GM21447 (cell line): ENCODE results near the gene NAGPA.
"Not testable (repeated sequence)": the region's sequence is repeated elsewhere in the genome, so short reads cannot be mapped to it uniquely, and the experiment has no call there.

Experiments
- ATAC-seq: cut with Tn5 transposase; IDR thresholded peaks from one replicate; pipeline ENCODE4 v1.9.1; 2021; ENCODE audit not compliant: unreplicated experiment

The NAGPA gene, protein sequence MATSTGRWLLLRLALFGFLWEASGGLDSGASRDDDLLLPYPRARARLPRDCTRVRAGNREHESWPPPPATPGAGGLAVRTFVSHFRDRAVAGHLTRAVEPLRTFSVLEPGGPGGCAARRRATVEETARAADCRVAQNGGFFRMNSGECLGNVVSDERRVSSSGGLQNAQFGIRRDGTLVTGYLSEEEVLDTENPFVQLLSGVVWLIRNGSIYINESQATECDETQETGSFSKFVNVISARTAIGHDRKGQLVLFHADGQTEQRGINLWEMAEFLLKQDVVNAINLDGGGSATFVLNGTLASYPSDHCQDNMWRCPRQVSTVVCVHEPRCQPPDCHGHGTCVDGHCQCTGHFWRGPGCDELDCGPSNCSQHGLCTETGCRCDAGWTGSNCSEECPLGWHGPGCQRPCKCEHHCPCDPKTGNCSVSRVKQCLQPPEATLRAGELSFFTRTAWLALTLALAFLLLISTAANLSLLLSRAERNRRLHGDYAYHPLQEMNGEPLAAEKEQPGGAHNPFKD

DNA sequence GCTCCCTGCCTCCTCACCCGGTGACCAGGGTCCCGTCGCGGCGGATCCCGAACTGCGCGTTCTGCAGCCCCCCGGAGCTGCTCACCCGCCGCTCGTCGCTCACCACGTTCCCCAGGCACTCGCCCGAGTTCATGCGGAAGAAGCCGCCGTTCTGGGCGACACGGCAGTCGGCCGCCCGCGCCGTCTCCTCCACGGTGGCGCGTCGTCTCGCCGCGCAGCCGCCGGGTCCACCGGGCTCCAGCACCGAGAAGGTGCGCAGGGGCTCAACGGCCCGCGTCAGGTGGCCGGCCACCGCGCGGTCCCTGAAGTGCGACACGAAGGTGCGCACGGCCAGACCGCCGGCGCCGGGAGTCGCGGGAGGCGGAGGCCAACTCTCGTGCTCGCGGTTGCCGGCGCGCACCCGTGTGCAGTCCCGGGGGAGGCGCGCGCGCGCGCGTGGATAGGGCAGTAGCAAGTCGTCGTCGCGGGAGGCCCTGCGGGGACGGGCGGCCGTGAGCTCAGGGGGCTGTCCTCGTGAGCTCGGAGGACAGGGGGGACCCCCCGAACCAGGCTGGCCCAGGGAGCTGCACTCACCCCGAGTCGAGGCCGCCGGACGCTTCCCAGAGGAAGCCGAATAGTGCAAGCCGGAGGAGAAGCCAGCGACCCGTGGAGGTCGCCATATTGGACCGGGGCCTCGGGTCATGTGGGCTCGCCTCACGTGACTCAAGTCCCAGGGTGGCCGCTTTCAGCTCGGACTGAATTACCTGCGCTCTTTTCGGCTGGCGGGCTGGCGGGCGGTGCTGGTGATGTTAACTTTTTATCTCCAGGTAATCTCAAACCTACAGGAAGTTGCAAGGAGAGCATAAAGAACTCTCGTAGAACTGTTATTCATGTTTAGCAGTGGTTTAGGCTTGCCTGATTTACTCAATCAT lies at the start of gene NAGPA:
Gene NAGPA, minus strand, starts transcription at position 680 of the 911 bp plus-strand sequence. Its CDS starts 21 bp downstream, at position 659.
- ATAC-seq: peak; percentile 88

DNA sequence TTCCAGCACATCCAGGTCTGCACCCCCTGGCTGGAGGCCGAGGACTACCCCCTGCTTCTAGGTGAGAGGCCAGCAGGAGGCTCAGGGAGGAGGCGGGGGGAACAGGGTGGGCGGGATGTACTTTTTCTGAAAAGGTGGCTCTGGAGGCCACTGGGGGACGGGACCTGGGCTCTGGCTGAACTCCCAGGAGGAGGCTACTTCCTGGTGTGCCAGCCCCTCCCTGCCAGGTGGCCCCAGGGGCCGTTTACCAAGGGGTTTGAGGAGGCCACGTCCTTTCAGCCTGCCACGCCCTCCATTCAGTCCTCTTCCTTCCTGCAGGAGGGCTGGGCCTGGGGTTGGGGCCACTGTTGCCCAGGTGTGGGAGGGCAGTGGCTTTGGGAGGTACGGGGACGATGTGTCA lies 47.3 kb upstream of the NAGPA start:
- not testable (repeated sequence) for ATAC-seq

DNA sequence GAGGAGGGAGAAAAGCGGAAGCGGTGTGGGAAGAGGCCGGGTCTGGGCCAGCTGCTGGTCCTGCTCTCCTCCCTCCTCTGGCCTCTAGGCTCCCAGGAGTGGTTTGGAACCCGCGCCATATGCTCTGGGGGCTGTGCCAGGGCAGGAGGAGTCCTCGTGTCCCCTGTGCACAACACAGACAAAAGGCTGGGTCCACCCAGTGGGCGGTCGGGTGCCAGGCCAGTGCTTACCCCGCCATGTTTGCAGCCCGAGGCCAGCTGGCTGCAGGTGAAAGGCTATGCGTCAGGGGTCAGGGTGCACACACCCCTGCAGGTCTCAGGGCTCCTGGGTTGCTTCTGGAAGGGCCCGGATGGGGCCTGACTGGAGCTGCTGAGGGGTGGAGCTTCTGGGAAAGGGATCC lies 46.7 kb upstream of the NAGPA start:
- ATAC-seq: not testable (repeated sequence)

DNA sequence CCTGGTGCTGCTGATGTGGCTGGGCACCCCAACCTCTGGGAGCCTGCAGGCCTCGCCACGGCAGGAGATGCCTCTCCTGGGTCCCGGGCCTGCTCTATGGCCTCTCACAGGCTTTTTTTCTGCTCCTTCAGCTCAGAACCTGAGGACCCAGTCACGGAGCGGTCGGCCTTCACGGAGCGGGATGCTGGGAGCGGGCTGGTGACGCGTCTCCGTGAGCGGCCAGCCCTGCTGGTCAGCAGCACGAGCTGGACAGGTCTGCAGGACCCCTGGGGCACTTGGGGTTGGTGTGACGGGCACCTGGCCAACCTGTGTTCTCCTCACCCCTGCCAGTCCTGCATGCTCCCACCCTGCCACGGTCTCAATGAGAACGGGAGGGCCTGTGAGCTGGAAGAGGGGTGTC lies 44.9 kb upstream of the NAGPA start:
- no peak for ATAC-seq

DNA sequence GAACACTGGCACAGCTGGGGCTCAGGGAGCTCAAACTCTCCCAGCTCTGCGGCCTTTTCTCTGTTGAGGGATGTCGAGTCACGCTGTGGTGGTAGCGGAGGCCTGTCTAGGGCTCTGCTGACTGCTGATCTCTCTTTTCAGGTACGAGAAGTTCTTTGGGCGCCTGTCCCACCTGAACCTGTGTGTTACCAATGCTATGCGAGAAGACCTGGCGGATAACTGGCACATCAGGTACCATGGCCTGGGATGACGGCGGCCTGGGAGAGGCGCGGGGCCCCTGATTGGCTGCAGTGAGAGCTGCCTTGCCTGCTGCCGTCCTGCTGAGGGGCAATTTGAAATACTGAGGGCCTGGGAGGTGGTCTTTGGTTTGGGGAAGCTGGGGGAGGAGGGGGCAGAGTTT lies 43.6 kb upstream of the NAGPA start:
- ATAC-seq: no peak

DNA sequence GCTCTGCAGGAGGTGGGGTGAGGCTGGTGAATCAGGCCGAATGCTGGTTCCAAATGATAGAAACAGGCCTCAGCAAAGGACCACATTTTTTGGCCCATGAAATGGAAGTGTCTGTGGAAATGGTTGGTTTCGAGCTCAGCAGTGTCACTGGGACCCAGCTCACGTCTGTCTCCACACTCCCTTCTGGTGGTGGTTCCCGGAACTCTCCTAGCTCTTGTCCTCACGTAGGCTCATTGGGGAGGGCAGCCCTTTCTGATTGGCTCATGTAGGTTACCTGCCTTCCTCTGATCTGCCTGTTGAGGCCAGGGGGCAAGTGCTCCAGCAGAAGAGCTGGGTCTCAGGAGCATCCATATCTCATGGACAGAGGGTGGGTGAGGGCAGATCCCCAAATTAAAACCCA lies 41.9 kb upstream of the NAGPA start:
- no peak for ATAC-seq

DNA sequence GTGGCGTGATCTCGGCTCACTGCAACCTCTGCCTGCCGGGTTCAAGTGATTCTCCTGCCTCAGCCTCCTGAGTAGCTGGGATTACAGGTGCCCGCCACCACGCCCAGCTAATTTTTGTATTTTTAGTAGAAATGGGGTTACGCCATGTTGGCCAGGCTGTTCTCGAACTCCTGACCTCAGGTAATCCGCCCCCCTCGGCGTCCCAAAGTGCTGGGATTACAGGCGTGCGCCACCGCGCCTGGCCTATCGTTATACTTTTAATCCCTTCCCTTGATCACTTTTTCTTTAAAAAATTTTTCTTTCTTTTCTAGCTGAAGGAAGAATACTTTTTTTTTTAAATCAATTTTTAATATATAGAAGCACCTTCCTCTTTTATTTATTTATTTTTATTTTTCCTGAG lies 40.0 kb upstream of the NAGPA start:
- ATAC-seq: not testable (repeated sequence)

DNA sequence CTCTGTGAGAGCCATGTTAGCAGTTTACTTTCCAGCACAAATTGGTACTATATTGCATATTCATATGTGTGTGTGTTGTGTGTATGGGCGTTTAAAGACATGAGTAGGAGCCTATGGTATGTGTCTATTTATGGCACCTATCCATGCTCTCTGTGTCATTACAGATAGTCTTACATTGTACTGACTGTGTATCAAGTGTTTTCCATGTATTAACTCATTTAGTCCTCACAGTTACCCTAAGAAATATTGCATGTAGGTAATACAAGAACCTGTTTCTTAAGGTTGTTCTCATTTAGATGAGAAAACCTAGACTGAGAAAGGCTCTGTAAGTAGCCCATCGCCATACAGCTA lies 39.5 kb upstream of the NAGPA start:
- no peak for ATAC-seq

DNA sequence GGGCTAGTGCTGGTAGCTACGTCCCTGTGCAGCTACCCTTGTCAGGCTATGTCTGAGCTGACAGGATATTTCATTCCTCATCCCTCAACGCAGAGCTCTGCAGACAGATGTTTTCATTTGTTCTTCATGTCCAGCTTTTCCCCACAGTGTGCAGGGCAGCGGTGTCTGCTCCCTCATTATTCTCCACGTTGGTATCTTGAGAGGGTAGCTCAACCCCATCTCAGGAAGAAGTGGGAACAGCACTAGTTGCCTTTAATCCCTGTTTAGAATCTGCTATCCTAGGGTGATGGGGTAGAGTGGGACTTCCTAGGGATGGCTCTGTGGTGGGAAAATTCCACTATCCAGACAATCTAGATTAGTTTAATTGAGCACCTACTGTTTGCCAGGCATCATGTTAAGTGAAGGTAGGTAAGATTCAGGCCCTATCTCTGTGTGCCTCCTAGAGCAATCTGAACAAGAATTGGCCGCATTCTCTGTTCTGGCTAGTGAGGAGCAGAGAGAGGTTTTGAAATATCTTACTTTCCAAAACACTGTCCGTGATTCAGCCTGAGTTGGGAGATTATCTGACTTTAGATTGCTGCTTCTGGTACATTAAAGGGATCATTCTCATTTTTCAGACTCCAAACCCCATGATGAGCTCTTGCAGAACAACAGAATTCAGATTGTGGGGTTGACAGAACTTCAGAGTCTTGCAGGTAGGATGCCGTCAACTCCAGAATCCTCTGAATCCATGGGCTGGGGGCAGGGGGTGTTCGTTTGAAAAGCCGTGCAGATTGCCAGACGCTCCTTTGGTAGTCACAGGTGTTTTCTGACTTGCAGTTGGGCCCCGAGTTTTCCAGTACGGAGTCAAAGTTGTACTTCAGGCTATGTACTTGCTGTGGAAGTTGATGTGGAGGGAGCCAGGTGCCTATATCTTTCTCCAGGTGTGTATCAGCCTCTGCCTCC lies 38.9 kb upstream of the NAGPA start:
- no peak for ATAC-seq

DNA sequence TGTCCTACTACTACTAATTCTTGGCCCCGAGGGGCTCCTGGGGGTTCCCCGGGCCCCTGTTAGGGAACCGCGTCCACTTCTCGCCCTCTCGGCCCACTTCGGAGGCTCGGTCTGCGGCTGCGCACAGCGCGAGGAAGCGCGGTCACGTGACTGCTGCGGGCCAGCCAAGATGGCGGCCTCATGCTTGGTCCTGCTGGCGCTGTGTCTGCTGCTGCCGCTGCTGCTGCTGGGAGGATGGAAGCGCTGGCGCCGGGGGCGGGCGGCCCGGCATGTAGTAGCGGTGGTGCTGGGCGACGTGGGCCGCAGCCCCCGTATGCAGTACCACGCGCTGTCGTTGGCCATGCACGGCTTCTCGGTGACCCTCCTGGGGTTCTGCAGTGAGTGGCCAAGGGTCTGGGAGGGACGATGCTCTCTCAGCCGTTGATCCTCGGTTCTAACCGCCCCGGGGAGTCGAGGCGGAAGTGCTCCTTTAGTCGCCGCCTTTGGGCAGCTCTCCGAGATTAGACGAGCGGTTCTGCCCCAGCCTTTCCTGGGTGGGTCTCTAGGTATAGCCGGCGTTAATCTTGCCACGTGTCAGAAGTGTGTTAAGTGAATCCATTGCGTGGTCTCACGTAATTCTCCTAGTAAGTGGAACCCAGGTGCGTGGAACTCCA lies 38.1 kb upstream of the NAGPA start, which contains the start of gene ALG1:
Gene ALG1, plus strand, starts transcription at position 163 of the 653 bp plus-strand sequence. Its CDS starts 7 bp downstream, at position 170.
- peak; percentile 83 for ATAC-seq

DNA sequence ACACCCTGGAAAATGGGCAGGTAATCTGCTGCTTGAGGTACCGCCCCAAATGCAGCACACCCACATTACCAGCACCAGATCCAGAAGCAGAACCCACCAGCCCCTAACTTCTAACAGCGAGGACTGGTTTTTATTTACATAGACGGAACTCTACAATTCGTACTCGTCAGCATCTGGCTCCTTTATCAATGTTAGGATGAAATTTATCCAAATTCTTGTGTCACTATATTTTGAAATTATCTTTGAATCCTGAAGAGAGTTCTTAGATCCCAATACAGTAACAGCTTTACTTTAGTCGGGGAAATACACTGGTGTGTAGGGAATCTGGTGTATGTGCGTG lies 37.6 kb upstream of the NAGPA start:
- no peak for ATAC-seq

DNA sequence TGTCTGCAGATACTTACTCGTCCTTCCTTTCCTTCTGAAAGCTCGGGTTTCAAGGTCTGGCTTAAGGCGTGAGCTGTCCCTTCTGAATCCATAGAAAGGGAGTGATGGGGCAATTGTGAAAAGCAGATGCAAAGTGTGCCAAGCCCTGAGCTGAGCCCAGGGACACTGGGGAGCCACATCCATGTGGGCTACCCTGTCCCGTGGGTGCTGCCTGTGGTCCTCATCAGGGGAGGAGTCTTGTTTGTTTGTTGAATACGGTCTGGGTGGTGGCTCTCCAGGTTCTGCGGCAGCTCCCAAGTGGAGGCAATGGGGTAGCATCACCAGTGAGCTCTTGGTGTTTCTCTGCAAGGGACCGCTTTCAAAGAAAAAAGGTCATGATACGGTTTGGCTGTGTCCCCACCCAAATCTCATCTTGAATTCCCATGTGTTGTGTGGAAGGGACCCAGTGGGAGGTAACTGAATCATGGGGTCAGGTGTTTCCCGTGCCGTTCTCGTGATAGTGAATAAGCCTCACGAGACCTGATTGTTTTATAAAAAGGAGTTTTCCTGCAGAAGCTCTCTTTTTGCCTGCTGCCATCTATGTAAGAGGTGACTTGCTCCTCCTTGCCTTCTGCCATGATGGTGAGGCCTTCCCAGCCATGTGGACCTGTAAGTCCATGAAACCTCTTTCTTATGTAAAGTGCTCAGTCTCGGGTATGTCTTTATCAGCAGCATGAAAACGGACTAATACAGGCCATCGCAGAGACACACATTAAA lies 36.9 kb upstream of the NAGPA start:
- no peak for ATAC-seq

DNA sequence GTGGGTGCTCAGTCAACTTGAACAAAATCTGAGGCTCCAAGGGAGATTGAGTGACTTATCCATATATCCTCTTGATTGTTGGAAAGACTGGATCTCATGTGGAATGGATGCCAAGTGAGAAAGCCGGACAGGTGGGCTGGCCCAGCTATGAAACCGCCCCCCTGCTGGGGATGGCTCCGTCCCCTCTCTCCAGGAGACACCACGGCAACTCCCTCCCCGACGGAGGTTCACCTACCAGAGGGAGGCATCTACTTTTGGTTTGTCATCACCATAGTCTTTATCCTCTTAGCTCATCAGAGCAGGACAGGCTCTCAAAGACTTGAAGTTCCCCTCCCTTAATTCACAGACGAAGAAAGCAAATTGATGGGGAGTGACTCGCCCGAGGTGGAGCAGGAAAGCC lies 36.1 kb upstream of the NAGPA start:
- ATAC-seq: no peak

DNA sequence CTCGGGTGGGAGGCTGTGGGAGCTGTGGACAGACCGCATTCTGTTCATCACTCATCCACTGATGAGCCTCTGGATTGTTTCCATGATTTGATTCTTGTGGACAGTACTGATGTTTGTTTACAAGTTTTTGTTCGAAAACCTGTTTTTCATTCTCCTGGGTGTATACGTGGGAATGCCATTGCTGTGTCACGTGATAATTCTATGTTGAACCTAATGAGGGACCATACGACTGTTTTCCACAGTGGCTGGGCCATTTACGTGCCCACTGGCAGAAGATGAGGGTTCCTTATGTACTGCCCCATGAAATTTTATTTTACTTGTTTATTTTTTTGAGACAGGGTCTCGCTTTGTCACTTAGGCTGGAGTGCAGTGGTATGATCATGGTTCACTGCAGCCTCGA lies 35.3 kb upstream of the NAGPA start:
- no peak for ATAC-seq

DNA sequence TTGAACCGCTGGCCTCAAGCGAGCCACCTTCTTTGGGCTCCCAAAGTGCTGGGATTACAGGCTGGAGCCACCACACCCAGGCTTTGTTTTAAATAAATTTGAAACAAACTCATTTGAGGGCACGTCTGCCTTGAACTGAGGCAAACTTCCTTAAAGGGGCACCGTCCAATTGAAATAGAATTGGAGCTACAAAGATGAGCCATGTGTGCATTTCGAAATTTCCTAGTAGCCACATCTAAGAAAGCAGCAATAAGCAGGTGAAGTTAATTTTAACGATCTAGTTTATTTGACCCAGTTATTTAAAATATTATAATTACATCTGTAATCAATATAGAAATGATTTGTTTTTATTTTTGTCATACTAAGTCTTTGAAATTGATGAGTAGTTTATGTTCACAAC lies 32.8 kb upstream of the NAGPA start:
- no peak for ATAC-seq

DNA sequence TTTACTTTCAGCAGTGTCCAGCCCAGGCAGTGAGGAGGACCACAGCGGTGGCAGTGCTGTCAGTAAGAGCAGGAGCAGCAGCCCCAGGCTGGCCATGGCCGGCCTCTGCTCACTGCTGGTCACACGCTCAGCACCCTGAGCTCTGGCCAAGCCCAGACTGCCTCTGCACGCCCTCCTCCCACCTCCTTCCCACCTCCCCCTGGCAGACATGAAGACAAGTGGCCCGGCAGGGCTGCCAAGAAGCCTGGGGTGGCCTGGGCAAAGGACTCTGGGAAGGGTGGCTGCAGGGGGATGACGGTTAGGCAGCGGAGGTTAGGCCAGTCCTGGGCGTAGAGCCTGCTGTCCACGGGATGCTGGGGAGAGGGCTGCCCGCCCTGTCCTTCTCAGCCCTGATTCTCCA lies 32.1 kb upstream of the NAGPA start, which contains the start of gene C16orf89:
Gene C16orf89, minus strand, starts transcription at position 144 of the 400 bp plus-strand sequence. Its CDS starts 48 bp downstream, at position 96.
- ATAC-seq: no peak

DNA sequence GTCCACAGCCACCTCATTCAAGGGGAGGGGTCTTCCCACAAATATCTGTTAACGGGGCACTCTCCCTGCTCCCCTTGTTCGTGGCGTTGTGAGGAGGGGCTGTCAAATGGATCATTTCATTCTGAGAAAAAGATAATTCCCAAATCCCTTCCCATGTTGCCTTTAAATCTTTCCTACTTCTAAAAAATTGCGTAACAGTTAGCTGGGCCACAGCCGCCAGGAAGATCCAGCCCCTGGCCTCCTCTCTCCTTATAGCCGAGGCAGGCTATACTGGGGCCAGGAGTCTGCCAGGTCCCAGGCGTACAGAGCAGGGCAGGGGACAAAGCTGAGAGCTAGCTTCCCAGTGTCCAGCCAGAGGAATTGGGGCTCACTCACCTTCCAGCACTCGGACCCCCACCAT lies 31.6 kb upstream of the NAGPA start:
- ATAC-seq: no peak

DNA sequence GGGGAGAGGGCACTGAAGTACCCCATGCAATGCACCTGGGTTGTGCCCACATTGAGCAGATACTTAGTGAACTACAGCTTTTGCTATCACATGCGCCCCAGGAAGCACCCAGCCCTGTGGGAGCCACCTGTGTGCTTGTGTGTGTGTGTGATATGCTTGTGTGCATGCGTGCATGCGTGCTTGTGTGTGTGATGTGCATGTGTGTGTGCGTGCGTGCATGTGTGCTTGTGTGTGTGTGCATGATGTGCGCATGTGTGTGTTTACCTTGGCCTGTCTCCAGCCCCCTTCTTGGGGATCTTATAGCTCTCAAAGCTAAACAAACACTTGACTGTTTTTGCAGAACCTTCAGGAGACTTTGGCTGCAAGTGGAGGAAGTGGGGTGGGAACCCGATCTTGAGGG lies 31.2 kb upstream of the NAGPA start:
- ATAC-seq: no peak
